ENCODE measurements around the gene ATP6V1C2. TPM values are rescaled to one million over a fixed set of nuclear protein-coding genes. Genes with fewer than 3 reads are reported as not detected.

Gene ATP6V1C2
- total RNA-seq, 1 donor from 2014 or later = 0.14 TPM

DNA sequence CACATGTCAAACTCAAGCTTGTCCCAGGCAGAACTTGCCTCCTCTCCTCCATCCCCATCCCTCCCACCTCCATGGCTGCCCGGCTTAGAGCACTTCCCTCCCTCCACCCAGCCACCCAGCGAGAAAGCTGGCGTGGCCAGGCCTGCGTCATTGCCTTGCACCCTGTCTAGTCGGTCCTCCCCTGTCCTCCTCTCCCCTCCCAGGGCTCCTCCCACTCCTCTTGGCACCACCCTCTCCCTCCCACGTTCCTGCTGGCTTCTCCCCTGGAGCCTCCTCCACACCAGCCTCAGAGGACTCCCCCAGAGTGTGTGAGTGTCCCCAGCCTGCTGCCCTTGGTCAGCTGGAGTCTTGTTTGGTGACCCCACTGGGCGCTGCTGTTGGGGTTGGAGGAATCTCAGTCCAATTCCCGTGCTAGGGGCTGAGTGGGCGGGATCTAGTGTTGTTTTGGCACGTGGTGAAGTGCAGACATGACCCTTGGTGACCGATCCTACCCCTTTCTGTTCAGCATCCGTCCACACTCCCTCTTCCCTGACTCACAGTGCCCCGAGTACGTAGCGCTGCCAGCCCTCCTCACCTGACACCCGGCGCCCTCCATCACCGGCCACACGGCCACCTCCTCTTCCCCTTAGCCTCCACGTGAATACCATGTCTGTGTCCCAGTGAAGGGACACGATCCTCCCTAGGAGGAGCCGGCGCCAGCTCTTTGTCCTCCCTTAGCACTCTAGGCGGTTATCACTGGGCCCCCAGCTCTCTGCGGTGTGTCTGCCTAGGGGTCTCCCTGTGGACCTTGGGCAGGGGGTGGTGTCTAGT is 41.4 kb downstream of the ATP6V1C2 start:
- Histone ChIP-seq H3K4me3 (ENCODE audit: insufficient read depth, low read depth, low read length) (no peak overlapping the region), H3K27me3 (ENCODE audit: insufficient read depth, low read length) (no peaks in the 10 kb centered on the region), H3K9ac (ENCODE audit: low read length) (no peak overlapping the region), H3K36me3 (ENCODE audit: insufficient read depth, low read length) (no peaks in the 10 kb centered on the region), H3K9me3 (ENCODE audit: insufficient read depth, low read depth, low read length) (no peaks in the 10 kb centered on the region), H4K20me1 (ENCODE audit: insufficient read depth, low read length) (no peaks in the 10 kb centered on the region), H2AFZ (ENCODE audit: low read depth, low read length) (peak overlapping the region; percentile 30), H3K4me2 (ENCODE audit: low read length) (peak overlapping the region; percentile 32), H3K27ac (ENCODE audit: low read depth, low read length) (no peak overlapping the region), H3K4me1 (ENCODE audit: insufficient read depth, low read length) (no peaks in the 10 kb centered on the region), H3K79me2 (ENCODE audit: insufficient read depth, low read length) (no peaks in the 10 kb centered on the region)
- DNase-seq (ENCODE audit: low read depth) (no peak), FAIRE-seq (no peak)
- TF ChIP-seq, protein P1, sequence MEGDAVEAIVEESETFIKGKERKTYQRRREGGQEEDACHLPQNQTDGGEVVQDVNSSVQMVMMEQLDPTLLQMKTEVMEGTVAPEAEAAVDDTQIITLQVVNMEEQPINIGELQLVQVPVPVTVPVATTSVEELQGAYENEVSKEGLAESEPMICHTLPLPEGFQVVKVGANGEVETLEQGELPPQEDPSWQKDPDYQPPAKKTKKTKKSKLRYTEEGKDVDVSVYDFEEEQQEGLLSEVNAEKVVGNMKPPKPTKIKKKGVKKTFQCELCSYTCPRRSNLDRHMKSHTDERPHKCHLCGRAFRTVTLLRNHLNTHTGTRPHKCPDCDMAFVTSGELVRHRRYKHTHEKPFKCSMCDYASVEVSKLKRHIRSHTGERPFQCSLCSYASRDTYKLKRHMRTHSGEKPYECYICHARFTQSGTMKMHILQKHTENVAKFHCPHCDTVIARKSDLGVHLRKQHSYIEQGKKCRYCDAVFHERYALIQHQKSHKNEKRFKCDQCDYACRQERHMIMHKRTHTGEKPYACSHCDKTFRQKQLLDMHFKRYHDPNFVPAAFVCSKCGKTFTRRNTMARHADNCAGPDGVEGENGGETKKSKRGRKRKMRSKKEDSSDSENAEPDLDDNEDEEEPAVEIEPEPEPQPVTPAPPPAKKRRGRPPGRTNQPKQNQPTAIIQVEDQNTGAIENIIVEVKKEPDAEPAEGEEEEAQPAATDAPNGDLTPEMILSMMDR (IDR thresholded peaks at IDR 0.05; ENCODE audit: insufficient read depth, low read depth, low read length) = no peak
- no peak for TF ChIP-seq EZH2 (IDR thresholded peaks at IDR 0.05; ENCODE audit: insufficient read depth, low read length)
- Mint-ChIP-seq H3K9me3 (ENCODE audit: unreplicated experiment) (no peaks in the 10 kb centered on the region), H3K27ac (ENCODE audit: unreplicated experiment) (no peak overlapping the region), H3K36me3 (ENCODE audit: low read depth, unreplicated experiment) (no peaks in the 10 kb centered on the region), H3K4me1 (ENCODE audit: low read depth, unreplicated experiment) (peaks cover 7% of the 10 kb centered on the region), H3K4me3 (ENCODE audit: unreplicated experiment) (no peak overlapping the region), H3K27me3 (ENCODE audit: low read depth, unreplicated experiment) (peaks cover 34% of the 10 kb centered on the region)

DNA sequence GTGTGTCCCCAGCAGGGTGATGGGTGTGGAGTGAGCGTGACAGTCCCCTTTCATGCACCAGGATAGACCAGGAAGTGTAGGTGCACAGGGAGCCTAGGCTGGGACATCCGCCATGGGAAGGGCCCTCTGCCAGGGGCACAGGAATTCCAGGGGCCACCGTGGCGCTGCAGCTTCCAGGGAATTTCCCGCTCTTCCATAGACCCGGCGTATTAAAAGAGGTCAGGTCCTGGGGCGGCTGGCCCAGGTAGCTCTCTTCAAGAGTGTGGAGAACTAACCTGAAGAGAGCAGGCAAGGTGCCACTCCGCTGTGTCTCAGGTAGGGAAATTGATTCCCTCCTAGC is 42.0 kb downstream of the ATP6V1C2 start:
- H3K9ac ChIP-seq (ENCODE audit: low read length) = no peak overlapping the region
- no peak for TF ChIP-seq EZH2 (IDR thresholded peaks at IDR 0.05; ENCODE audit: insufficient read depth, low read length)
- TF ChIP-seq, protein P1 (IDR thresholded peaks at IDR 0.05; ENCODE audit: insufficient read depth, low read depth, low read length) = no peak
- no peaks in the 10 kb centered on the region for H3K4me1 ChIP-seq (ENCODE audit: insufficient read depth, low read length)
- DNase-seq (ENCODE audit: low read depth) (no peak), FAIRE-seq (no peak)
- peaks cover 34% of the 10 kb centered on the region for H3K27me3 Mint-ChIP-seq (ENCODE audit: low read depth, unreplicated experiment)
- no peaks in the 10 kb centered on the region for H3K27me3 ChIP-seq (ENCODE audit: insufficient read depth, low read length)
- H3K9me3 ChIP-seq (ENCODE audit: insufficient read depth, low read depth, low read length) = no peaks in the 10 kb centered on the region
- no peak overlapping the region for H3K27ac ChIP-seq (ENCODE audit: low read depth, low read length)
- H4K20me1 ChIP-seq (ENCODE audit: insufficient read depth, low read length) = no peaks in the 10 kb centered on the region
- no peaks in the 10 kb centered on the region for H3K36me3 Mint-ChIP-seq (ENCODE audit: low read depth, unreplicated experiment)
- no peaks in the 10 kb centered on the region for H3K79me2 ChIP-seq (ENCODE audit: insufficient read depth, low read length)
- no peaks in the 10 kb centered on the region for H3K36me3 ChIP-seq (ENCODE audit: insufficient read depth, low read length)
- peaks cover 7% of the 10 kb centered on the region for H3K4me1 Mint-ChIP-seq (ENCODE audit: low read depth, unreplicated experiment)
- H3K27ac Mint-ChIP-seq (ENCODE audit: unreplicated experiment) = no peak overlapping the region
- no peak overlapping the region for H3K4me2 ChIP-seq (ENCODE audit: low read length)
- H3K4me3 Mint-ChIP-seq (ENCODE audit: unreplicated experiment) = no peak overlapping the region
- H3K4me3 ChIP-seq (ENCODE audit: insufficient read depth, low read depth, low read length) = no peak overlapping the region
- no peaks in the 10 kb centered on the region for H3K9me3 Mint-ChIP-seq (ENCODE audit: unreplicated experiment)
- H2AFZ ChIP-seq (ENCODE audit: low read depth, low read length) = no peak overlapping the region
